T1000 (cell line): ENCODE measurements around the gene PCP4.
"Not testable (repeated sequence)": the region's sequence is repeated elsewhere in the genome, so short reads cannot be mapped to it uniquely, and the experiment has no call there.

Experiments used
- DNase-seq: peaks from one replicate; lab custom pipeline; 2025; ENCODE audit warnings: mixed read lengths; lab: John Stamatoyannopoulos, UW

PCP4 gene

GRCh38 chr21:39866093-39866492 lies 1.1 kb upstream of the PCP4 start:
- no peak for DNase-seq

GRCh38 chr21:39869141-39869818 lies 2.0 kb downstream of the PCP4 start:
- DNase-seq = no peak

- DNase-seq = no peak
Observed at GRCh38 chr21:39873687-39874086, 6.4 kb downstream of the PCP4 start.

- no peak for DNase-seq
Observed at GRCh38 chr21:39874206-39874605, 7.0 kb downstream of the PCP4 start.

- DNase-seq = no peak
Observed at GRCh38 chr21:39874759-39875158, 7.5 kb downstream of the PCP4 start.

GRCh38 chr21:39881661-39882060 lies 14.4 kb downstream of the PCP4 start:
- no peak for DNase-seq

- no peak for DNase-seq
Observed at GRCh38 chr21:39882151-39882838, 15.1 kb downstream of the PCP4 start.

- DNase-seq = no peak
Observed at GRCh38 chr21:39882839-39883195, 15.6 kb downstream of the PCP4 start.

GRCh38 chr21:39885119-39885848 lies 18.0 kb downstream of the PCP4 start:
- no peak for DNase-seq

GRCh38 chr21:39888848-39889247 lies 21.6 kb downstream of the PCP4 start:
- no peak for DNase-seq

GRCh38 chr21:39891111-39891510 lies 23.9 kb downstream of the PCP4 start:
- no peak for DNase-seq

- DNase-seq = not testable (repeated sequence)
Observed at GRCh38 chr21:39891863-39892262, 24.6 kb downstream of the PCP4 start.

GRCh38 chr21:39900491-39900890 lies 33.3 kb downstream of the PCP4 start:
- DNase-seq = no peak

- DNase-seq = no peak
Observed at GRCh38 chr21:39900911-39901310, 33.7 kb downstream of the PCP4 start.

- no peak for DNase-seq
Observed at GRCh38 chr21:39902986-39903385, 35.7 kb downstream of the PCP4 start.

- DNase-seq = no peak
Observed at GRCh38 chr21:39904457-39904856, 37.2 kb downstream of the PCP4 start.

GRCh38 chr21:39908265-39908923 lies 41.2 kb downstream of the PCP4 start:
- no peak for DNase-seq

GRCh38 chr21:39911286-39912199 lies 44.3 kb downstream of the PCP4 start:
- DNase-seq = no peak

GRCh38 chr21:39913706-39914305 lies 46.6 kb downstream of the PCP4 start:
- DNase-seq = no peak

GRCh38 chr21:39915881-39916280 lies 48.6 kb downstream of the PCP4 start:
- DNase-seq = no peak

GRCh38 chr21:39918558-39918957 lies 51.3 kb downstream of the PCP4 start:
- no peak for DNase-seq
